Common myeloid progenitor, CD34-positive (primary cell): ENCODE results near the gene VSIG10L.

Source experiments
- CTCF ChIA-PET: fragments of 350-600 bp; sonication (Branson Sonifier 250); formaldehyde crosslinking; loops from one replicate; lab custom pipeline; 2021; ENCODE audit warnings: antibody characterized with exemption; lab: Charles Lee
- POLR2A ChIA-PET: fragments of 350-600 bp; sonication (Branson Sonifier 250); formaldehyde crosslinking; loops from one replicate; lab custom pipeline; 2021; ENCODE audit warnings: antibody characterized with exemption; lab: Charles Lee
- DNase-seq, 3 donors: peaks; one replicate each; pipeline versions ENCODE4 v3.0.0 to v3.0.0-alpha.2; 2013
- H3K27ac ChIP-seq, 2 experiments: 1 replicate in 1 of 2; 2 replicates in 1 of 2; pipeline ENCODE4 v1.7.0; 2013; ENCODE audit warnings: inconsistent platforms in 2 of 2, low read length in 2 of 2, mild to moderate bottlenecking in 2 of 2, low read depth in 1 of 2, moderate library complexity in 1 of 2; ENCODE audit not compliant: severe bottlenecking in 2 of 2, insufficient read depth in 1 of 2, poor library complexity in 1 of 2
- H3K27me3 ChIP-seq, 5 experiments: replicated peaks in 2 of 5; 1 replicate in 3 of 5; 2 replicates in 2 of 5; pipeline versions ENCODE4 v1.6.1 to v1.7.0; 2013; ENCODE audit warnings: low read length in 4 of 5, mild to moderate bottlenecking in 2 of 5, moderate library complexity in 2 of 5, inconsistent platforms in 1 of 5; ENCODE audit not compliant: insufficient read depth in 5 of 5, control insufficient read depth in 4 of 5
- H3K36me3 ChIP-seq, 4 experiments: 1 replicate in 2 of 4; 2 replicates in 2 of 4; pipeline versions ENCODE4 v1.6.1 to v1.7.0; 2013; ENCODE audit warnings: low read length in 3 of 4, control low read depth in 1 of 4, mild to moderate bottlenecking in 1 of 4; ENCODE audit not compliant: control insufficient read depth in 4 of 4, insufficient read depth in 4 of 4
- H3K4me1 ChIP-seq, 4 experiments: 1 replicate in 3 of 4; 2 replicates in 1 of 4; pipeline versions ENCODE4 v1.6.1 to v1.7.1; 2013; ENCODE audit warnings: low read length in 3 of 4, mild to moderate bottlenecking in 3 of 4, control low read depth in 1 of 4, inconsistent platforms in 1 of 4, moderate library complexity in 1 of 4; ENCODE audit not compliant: control insufficient read depth in 4 of 4, insufficient read depth in 4 of 4; ENCODE audit errors: control extremely low read depth in 1 of 4
- H3K4me3 ChIP-seq, 7 experiments: 1 replicate in 4 of 7; 2 replicates in 3 of 7; pipeline versions ENCODE4 v1.5.1 to v1.7.0; 2013; ENCODE audit warnings: mild to moderate bottlenecking in 7 of 7, low read length in 6 of 7, moderate library complexity in 6 of 7, inconsistent platforms in 2 of 7, low read depth in 2 of 7, control low read depth in 1 of 7; ENCODE audit not compliant: insufficient read depth in 4 of 7, control insufficient read depth in 1 of 7; ENCODE audit errors: extremely low read depth in 1 of 7
- H3K9me3 ChIP-seq, 5 experiments: 1 replicate in 4 of 5; 2 replicates in 1 of 5; pipeline versions ENCODE4 v1.6.1 to v1.7.1; 2013; ENCODE audit warnings: low read length in 4 of 5, mild to moderate bottlenecking in 2 of 5, inconsistent platforms in 1 of 5, low read depth in 1 of 5, moderate library complexity in 1 of 5; ENCODE audit not compliant: control insufficient read depth in 4 of 5, insufficient read depth in 2 of 5; ENCODE audit errors: control extremely low read depth in 1 of 5
- WGBS: methylation state at CpG from one replicate; pipeline ENCODE4 v1.1.5; 2013; ENCODE audit not compliant: insufficient coverage; 5-methylcytosine and 5-hydroxymethylcytosine counted together

Gene VSIG10L

DNA sequence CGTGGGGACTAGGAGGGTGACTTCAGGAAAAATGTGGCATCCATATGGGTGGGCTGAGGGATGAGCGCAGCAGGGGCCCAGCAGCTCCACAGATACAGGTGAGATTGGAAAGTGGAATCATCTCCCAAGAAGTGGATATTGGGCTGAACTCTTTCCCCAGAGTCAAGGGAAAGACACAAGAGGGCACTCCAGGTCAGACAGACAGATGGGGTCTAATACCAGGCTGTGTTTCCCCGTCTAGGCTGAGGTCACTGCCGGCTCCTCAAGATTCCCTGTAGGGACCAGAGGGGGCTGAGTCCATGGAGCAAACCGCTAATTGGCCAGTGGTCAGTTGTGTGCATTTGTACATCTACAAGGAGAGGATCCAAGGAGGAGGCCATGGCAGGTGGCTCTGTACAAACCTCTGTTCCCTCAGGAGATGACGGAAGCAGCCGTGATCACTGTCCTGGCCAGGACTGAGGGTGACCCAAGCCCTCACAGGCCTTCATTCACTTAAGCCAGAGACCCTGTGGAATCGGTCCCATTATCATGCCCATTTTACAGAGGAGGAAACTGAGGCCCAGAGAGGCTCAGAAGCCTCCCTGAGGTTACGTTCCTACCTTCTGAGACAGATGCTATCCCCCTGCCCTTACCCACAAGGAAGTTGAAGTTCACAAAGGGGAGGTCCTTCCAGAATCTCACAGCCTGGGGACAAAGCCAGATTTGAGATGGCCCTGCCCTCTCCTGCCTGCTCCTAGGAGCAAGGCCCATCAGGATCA is 45.4 kb downstream of the VSIG10L start:
- H3K27ac ChIP-seq: no peak overlapping the region
- H3K4me3 ChIP-seq: no peak overlapping the region
- peak in 1 of 3 donors; percentile 19 for DNase-seq
- no peaks in the 10 kb centered on the region for H3K36me3 ChIP-seq
- CTCF ChIA-PET: interaction anchor here (0.6 to 1.3 kb wide), 6 partner anchors 12 to 145 kb away, joined by 3 to 5 read pairs (median 3); partner anchors contain the start of gene C19orf84
- 64% methylated on average over 7 of the region's 9 CpGs for WGBS
- H3K9me3 ChIP-seq: no peaks in the 10 kb centered on the region
- peaks cover 0 to 4% (median 2%) of the 10 kb centered on the region in 5 experiments for H3K27me3 ChIP-seq
- POLR2A ChIA-PET: interaction anchor here (0.6 kb wide), 1 partner anchor 69 kb away, joined by 3 read pairs; no protein-coding TSS in a partner anchor
- H3K4me1 ChIP-seq: no peaks in the 10 kb centered on the region

DNA sequence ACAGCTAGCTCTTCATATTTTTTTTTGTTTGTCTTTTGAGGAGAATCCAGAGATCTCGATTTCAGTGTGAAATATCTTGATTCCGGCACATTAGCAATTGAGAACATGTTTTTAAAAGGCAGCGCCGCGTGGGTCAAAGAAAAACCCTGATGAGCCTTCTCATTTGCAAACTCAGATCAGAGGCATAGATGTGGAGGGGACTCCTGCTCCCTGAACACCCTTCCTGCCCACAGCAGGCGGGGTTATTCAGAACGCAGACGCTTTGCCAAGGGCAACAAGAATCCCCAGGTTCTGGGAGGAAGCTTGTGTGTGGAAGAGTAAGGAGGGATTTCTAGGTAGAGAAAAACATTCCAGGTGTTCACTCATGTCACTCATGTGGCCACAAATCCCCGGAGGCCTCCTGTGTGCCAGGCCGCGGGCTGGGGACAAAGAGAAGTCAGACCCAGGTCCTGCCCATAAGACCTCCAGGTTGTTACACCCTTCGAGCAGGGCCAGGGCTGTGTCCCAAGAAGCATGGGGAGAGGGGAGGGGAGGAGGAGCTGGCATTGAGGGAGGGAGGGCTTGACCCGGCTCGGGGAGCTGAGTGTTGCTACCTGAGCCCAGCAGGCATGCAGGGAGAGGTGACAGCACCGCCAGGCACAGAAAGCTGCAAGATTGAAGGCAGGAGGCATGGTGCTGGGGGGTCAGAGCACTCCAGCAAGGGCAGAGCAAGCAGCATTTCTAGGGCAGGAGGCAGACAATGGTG is 46.4 kb downstream of the VSIG10L start:
- 91% methylated on average over 8 of the region's 15 CpGs for WGBS

DNA sequence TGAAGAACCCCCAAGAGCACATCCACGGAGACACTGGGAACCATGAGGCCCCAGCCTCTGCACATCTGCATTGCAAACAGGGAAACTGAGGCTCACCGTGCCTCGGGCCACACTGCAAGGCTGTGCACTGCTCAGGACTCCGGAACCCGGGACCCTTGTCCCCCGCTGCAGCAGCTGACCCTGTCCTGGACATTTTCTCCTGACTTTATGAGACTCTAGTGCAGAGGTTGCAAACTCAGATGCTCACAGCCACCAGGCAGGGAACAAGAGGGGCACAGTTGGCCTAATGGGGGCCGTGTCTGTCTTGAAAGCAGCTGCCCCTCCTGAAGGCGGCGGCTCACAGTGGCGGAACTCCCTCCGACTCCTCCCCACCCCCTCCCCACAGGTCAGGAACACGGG is 47.0 kb downstream of the VSIG10L start:
- DNase-seq: no peak
- Histone ChIP-seq H3K9me3 (no peaks in the 10 kb centered on the region), H3K4me3 (no peak overlapping the region), H3K27me3 (peaks cover 0 to 3% (median 2%) of the 10 kb centered on the region in 5 experiments), H3K36me3 (no peaks in the 10 kb centered on the region), H3K4me1 (no peaks in the 10 kb centered on the region), H3K27ac (no peak overlapping the region)
- 80% methylated on average over 12 of the region's 12 CpGs for WGBS
- ChIA-PET POLR2A (no interaction called here), CTCF (interaction anchor here (1.1 to 1.4 kb wide), 3 partner anchors 9 to 146 kb away, joined by 3 to 4 read pairs (median 4); partner anchors contain the start of gene C19orf84)

More for the DNA sequence above, 46.4 kb downstream of the VSIG10L start:
- Histone ChIP-seq H3K9me3 (no peaks in the 10 kb centered on the region), H3K27me3 (peaks cover 0 to 3% (median 2%) of the 10 kb centered on the region in 5 experiments), H3K36me3 (no peaks in the 10 kb centered on the region), H3K27ac (no peak overlapping the region), H3K4me1 (no peaks in the 10 kb centered on the region), H3K4me3 (no peak overlapping the region)
- DNase-seq: no peak
- ChIA-PET POLR2A (interaction anchor here (0.6 kb wide), 1 partner anchor 130 kb away, joined by 3 read pairs; no protein-coding TSS in a partner anchor), CTCF (interaction anchor here (1.0 to 1.4 kb wide), 5 partner anchors 8 to 146 kb away, joined by 3 to 5 read pairs (median 4); partner anchors contain the start of gene C19orf84)

DNA sequence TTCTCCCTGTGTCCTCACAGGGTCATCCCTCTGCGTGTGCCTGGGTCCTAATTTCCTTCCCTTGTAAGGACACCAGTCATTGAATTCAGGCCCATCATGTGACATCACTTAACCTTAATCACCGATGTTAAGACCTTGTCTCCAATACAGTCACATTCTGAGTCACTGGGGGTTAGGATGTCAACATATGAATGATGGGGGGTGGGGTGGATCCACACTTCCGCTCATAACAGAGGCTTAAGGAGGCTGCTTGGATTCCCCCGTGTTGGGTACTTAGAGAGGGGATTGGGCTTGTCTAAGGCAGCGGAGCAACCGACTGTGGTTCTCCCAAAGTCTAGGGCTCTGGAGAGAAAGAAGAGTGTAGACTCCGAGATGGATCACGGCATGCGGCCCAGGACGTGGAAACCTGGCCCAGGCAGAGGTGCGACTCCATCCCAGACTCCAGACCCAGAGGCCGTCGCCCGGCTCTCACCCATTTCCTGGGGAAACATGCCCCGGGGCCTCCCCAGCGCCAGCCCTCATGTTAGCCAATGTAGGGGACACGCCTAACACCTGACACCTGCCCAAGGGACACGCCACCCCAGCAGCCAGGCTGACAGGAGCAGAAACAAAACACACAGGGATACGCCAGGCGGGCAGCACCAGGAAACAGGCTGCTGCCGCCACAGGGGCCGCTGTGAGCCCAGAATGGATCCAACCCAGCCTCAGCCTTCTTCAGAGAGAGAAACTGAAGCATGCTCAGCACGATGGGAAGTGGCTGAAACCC is 47.5 kb downstream of the VSIG10L start:
- POLR2A ChIA-PET: no interaction called here
- no peaks in the 10 kb centered on the region for H3K4me1 ChIP-seq
- no peak overlapping the region for H3K27ac ChIP-seq
- CTCF ChIA-PET: interaction anchor here (1.1 to 1.4 kb wide), 2 partner anchors 10 to 144 kb away, joined by 3 to 4 read pairs; no protein-coding TSS in a partner anchor
- H3K9me3 ChIP-seq: no peaks in the 10 kb centered on the region
- no peaks in the 10 kb centered on the region for H3K36me3 ChIP-seq
- 91% methylated on average over 23 of the region's 23 CpGs for WGBS
- DNase-seq: no peak
- H3K4me3 ChIP-seq: no peak overlapping the region
- H3K27me3 ChIP-seq: peaks cover 0 to 3% (median 2%) of the 10 kb centered on the region in 5 experiments

DNA sequence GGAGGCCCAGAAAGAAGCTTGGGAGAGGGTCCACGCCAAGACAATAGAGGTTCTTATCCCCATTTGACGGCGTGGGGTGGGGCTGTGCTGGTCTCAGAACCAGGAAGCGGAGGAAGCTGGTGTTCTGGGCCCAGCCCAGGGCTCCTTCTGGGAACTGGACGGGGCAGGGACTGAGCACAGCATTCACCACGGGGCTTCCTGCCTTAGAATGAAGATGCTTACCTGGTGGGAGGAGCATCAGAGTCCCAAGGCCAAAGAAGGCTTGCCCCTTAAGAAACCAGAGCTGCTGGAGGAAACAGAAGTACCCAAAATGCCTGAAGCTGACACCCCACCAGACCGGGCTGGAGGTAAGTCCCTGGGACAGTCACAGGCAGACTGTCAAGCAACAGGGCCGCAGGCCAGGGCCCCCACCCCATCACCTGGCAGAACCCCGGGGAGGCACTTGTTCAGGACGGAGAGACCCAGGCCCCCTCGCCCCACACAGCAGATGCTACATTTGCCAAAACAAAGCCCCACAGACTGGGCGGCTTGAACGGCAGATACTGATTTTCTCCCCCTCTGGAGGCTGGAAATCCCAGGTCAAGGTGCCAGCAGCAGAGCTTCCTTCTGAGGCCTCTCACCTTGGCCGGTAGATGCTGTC is 48.2 kb downstream of the VSIG10L start:
- H3K36me3 ChIP-seq: no peaks in the 10 kb centered on the region
- ChIA-PET CTCF (interaction anchor here (1.1 kb wide), 1 partner anchor 145 kb away, joined by 3 read pairs; no protein-coding TSS in a partner anchor), POLR2A (no interaction called here)
- DNase-seq: no peak
- H3K9me3 ChIP-seq: no peaks in the 10 kb centered on the region
- no peak overlapping the region for H3K27ac ChIP-seq
- H3K4me3 ChIP-seq: no peak overlapping the region
- 95% methylated on average over 13 of the region's 14 CpGs for WGBS
- no peaks in the 10 kb centered on the region for H3K4me1 ChIP-seq
- peaks cover 0 to 4% (median 2%) of the 10 kb centered on the region in 5 experiments for H3K27me3 ChIP-seq

DNA sequence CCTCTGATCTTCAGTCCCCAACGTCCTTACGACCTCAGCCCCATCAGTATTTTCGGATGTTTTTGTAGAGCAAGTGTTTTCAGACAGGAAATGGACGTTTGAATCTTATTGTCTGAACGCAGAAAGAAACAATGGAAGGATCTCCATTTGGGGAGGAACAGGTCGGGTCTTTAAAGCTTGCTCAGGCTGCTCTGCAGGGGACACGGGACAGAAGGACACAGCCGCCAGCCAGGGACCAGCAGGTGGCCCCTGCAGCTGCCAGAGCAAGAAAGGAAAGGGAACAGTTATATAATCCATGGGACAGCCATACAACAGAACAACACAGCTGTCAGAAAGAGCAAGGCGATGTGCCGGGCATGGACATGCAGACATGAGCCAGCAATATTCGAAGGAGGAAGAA is 49.0 kb downstream of the VSIG10L start:
- peaks cover 0 to 8% (median 2%) of the 10 kb centered on the region in 5 experiments for H3K27me3 ChIP-seq
- no peak overlapping the region for H3K4me3 ChIP-seq
- no peaks in the 10 kb centered on the region for H3K36me3 ChIP-seq
- ChIA-PET CTCF (interaction anchor here (1.6 kb wide), 1 partner anchor 8 kb away, joined by 4 read pairs; no protein-coding TSS in a partner anchor), POLR2A (no interaction called here)
- H3K27ac ChIP-seq: no peak overlapping the region
- H3K4me1 ChIP-seq: no peaks in the 10 kb centered on the region
- 70% methylated on average over 10 of the region's 11 CpGs for WGBS
- no peak for DNase-seq
- H3K9me3 ChIP-seq: no peaks in the 10 kb centered on the region
